ENCODE data around the gene H2BW1.
"Not testable (repeated sequence)": the region's sequence is repeated elsewhere in the genome, so short reads cannot be mapped to it uniquely, and the experiment has no call there.

The H2BW1 gene

GRCh38 chrX:104013606-104014005, at the start of gene H2BW1:
Gene H2BW1, minus strand, starts transcription at chrX:104013708. Its CDS starts 132 bp downstream, at chrX:104013576.
- DNase-seq (ENCODE audit: low spot score): no peak

GRCh38 chrX:104062636-104063035, 49.1 kb upstream of the H2BW1 start:
- not testable (repeated sequence) for DNase-seq (ENCODE audit: low spot score)

GRCh38 chrX:104054956-104055355, 41.4 kb upstream of the H2BW1 start:
- not testable (repeated sequence) for DNase-seq (ENCODE audit: low spot score)

GRCh38 chrX:104047171-104047570, 33.7 kb upstream of the H2BW1 start:
- DNase-seq (ENCODE audit: low spot score): no peak

- DNase-seq (ENCODE audit: low spot score): no peak
Observed at GRCh38 chrX:104045642-104046041, 32.1 kb upstream of the H2BW1 start.

GRCh38 chrX:104041003-104041402, 27.5 kb upstream of the H2BW1 start:
- DNase-seq (ENCODE audit: low spot score): no peak

- DNase-seq (ENCODE audit: low spot score): no peak
Observed at GRCh38 chrX:104039689-104040505, 26.4 kb upstream of the H2BW1 start, which contains the start of gene H2BW2. Gene H2BW2, plus strand, starts transcription at chrX:104039956. Its CDS starts 39 bp downstream, at chrX:104039995.

- no peak for DNase-seq (ENCODE audit: low spot score)
Observed at GRCh38 chrX:104018126-104018525, 4.6 kb upstream of the H2BW1 start.

- not testable (repeated sequence) for DNase-seq (ENCODE audit: low spot score)
Observed at GRCh38 chrX:104015576-104015975, 2.1 kb upstream of the H2BW1 start.

GRCh38 chrX:104013158-104013557, 350 bp downstream of the H2BW1 start:
- no peak for DNase-seq (ENCODE audit: low spot score)

- DNase-seq (ENCODE audit: low spot score): no peak
Observed at GRCh38 chrX:104008831-104009230, 4.7 kb downstream of the H2BW1 start.

- no peak for DNase-seq (ENCODE audit: low spot score)
Observed at GRCh38 chrX:103999234-103999633, 14.3 kb downstream of the H2BW1 start.

GRCh38 chrX:103983508-103983907, 30.0 kb downstream of the H2BW1 start:
- not testable (repeated sequence) for DNase-seq (ENCODE audit: low spot score)

- not testable (repeated sequence) for DNase-seq (ENCODE audit: low spot score)
Observed at GRCh38 chrX:103962411-103963278, 50.9 kb downstream of the H2BW1 start, which contains the start of gene TMSB15B. Gene TMSB15B, plus strand, starts transcription at chrX:103962627.
